ENCODE measurements around the gene CPNE1. TPM values are rescaled to one million over a fixed set of nuclear protein-coding genes. Genes with fewer than 3 reads are reported as not detected.

CPNE1 gene
- total RNA-seq, 2 donors from 2014 or later = 39.2 to 60.4 TPM

DNA sequence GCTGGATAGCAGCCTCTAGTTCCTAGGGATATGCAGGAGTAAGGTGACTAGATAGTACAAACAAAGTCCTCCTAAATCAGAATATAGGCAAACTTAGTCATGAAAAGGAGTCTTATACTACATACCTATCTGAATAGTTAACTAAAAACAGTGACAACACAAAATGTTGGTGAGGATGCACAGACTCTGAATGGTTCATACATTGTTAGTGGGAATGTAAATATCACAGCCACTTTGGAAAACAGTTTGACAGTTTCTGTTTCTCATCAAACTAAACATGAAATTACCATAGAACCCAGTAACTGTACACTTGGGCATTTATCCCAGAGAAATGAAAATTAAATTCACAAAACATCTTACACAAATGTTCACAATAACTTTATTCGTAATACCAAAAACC lies 17.3 kb upstream of the CPNE1 start:
- Histone ChIP-seq H3K4me1 (no peaks in the 10 kb centered on the region), H3K9me3 (no peaks in the 10 kb centered on the region), H3K36me3 (peaks cover 2% of the 10 kb centered on the region), H3K4me3 (no peak overlapping the region), H3K27me3 (no peaks in the 10 kb centered on the region), H3K27ac (no peak overlapping the region)
- TF ChIP-seq, protein P1, sequence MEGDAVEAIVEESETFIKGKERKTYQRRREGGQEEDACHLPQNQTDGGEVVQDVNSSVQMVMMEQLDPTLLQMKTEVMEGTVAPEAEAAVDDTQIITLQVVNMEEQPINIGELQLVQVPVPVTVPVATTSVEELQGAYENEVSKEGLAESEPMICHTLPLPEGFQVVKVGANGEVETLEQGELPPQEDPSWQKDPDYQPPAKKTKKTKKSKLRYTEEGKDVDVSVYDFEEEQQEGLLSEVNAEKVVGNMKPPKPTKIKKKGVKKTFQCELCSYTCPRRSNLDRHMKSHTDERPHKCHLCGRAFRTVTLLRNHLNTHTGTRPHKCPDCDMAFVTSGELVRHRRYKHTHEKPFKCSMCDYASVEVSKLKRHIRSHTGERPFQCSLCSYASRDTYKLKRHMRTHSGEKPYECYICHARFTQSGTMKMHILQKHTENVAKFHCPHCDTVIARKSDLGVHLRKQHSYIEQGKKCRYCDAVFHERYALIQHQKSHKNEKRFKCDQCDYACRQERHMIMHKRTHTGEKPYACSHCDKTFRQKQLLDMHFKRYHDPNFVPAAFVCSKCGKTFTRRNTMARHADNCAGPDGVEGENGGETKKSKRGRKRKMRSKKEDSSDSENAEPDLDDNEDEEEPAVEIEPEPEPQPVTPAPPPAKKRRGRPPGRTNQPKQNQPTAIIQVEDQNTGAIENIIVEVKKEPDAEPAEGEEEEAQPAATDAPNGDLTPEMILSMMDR (IDR thresholded peaks at IDR 0.05) = no peak
- no peak for DNase-seq (ENCODE audit: low spot score)

DNA sequence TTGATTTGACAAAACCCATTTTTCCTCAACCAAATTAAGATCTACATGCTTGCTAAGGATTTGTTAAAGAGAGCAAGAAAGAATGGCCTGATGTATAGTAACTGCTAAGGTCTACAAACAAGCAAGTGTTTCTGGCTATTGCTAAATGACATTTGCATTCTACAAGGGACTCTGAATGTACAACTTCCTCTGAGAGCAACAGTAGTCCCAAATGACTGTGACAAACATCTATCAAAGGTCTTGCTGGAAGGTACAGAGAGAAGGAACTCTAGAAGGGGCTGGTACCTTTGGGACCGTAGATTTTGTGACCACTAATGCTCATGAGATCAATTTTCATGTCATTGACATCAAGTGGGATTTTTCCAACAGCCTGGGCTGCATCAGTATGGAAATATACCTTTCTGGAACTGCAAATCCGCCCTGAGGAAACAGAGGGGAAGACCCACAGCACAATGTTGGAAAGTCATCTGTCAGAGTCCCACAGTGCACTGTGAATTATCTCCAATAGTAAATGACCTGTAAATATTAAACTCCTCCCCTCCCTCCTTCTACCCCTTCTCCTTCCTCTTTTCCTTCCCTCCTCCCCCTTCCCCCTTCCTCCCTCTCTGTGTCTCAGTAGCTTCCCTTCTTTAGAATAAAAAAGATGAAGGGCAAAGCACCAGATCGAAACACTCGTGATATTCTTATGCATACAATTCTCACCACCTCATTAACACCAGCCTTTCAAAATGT lies 15.9 kb upstream of the CPNE1 start:
- Histone ChIP-seq H3K27me3 (no peaks in the 10 kb centered on the region), H3K4me1 (no peaks in the 10 kb centered on the region), H3K9me3 (no peaks in the 10 kb centered on the region), H3K36me3 (no peaks in the 10 kb centered on the region), H3K27ac (no peak overlapping the region), H3K4me3 (no peak overlapping the region)
- TF ChIP-seq, protein P1 (IDR thresholded peaks at IDR 0.05) = no peak
- DNase-seq (ENCODE audit: low spot score) = peak; percentile 21

DNA sequence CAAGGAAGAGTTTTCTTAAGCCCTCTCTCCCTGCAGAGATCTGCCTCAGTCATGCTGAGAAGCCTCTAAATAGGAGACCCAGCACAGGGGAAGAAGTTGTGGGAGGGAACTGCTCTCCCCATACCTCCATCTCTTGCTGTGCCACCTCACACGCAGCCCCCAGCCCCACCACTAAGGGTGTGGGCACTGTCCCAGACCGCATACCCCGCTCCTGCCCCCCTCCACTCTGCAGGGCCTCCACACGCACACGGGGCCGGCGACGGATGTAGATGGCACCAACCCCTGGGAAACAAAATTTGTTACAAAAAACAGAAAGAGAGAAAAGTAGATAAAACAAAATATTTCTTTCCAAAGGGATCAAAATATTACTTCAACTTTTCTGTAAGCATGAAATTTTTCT lies 10.2 kb upstream of the CPNE1 start:
- Histone ChIP-seq H3K9me3 (no peaks in the 10 kb centered on the region), H3K27ac (no peak overlapping the region), H3K4me1 (no peaks in the 10 kb centered on the region), H3K4me3 (no peak overlapping the region), H3K27me3 (no peaks in the 10 kb centered on the region), H3K36me3 (peaks cover 38% of the 10 kb centered on the region)
- TF ChIP-seq, protein P1 (IDR thresholded peaks at IDR 0.05) = no peak
- DNase-seq (ENCODE audit: low spot score) = peak; percentile 13

- no peaks in the 10 kb centered on the region for H3K4me1 ChIP-seq
- H3K36me3 ChIP-seq = peaks cover 46% of the 10 kb centered on the region
- no peak overlapping the region for H3K4me3 ChIP-seq
- DNase-seq (ENCODE audit: low spot score) = no peak
- H3K9me3 ChIP-seq = no peaks in the 10 kb centered on the region
- H3K27ac ChIP-seq = no peak overlapping the region
- H3K27me3 ChIP-seq = no peaks in the 10 kb centered on the region
- TF ChIP-seq, protein P1 (IDR thresholded peaks at IDR 0.05) = no peak
These were observed 9.2 kb upstream of the CPNE1 start for GRCh38 chr20:35673884-35674283.

DNA sequence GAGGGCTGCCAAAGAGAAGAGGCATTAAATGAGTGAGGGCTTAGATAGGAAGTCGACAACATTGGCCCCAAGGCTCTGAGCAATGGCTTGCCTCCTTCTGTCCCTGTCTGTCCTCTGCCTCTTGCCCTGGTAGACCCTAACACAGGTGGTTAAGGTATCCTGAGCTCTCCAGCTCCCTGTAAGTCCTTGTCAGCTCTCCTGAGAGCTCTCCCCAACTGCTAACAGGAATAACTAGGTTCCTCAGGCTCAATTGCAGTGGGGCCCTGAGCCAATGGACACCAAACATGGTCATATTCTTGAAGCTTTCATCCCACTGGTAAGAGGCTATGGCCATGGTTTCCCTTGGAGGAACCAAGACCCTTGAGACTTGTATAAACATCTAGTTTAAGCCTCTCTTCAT lies 5.0 kb upstream of the CPNE1 start:
- Histone ChIP-seq H3K36me3 (peaks cover 53% of the 10 kb centered on the region), H3K27ac (no peak overlapping the region), H3K4me3 (no peak overlapping the region), H3K9me3 (no peaks in the 10 kb centered on the region), H3K4me1 (no peaks in the 10 kb centered on the region), H3K27me3 (no peaks in the 10 kb centered on the region)
- no peak for DNase-seq (ENCODE audit: low spot score)
- TF ChIP-seq, protein P1 (IDR thresholded peaks at IDR 0.05) = no peak

GRCh38 chr20:35669221-35669620 lies 4.5 kb upstream of the CPNE1 start:
- H3K4me3 ChIP-seq = no peak overlapping the region
- no peaks in the 10 kb centered on the region for H3K9me3 ChIP-seq
- H3K27ac ChIP-seq = no peak overlapping the region
- TF ChIP-seq, protein P1 (IDR thresholded peaks at IDR 0.05) = no peak
- no peaks in the 10 kb centered on the region for H3K27me3 ChIP-seq
- peaks cover 48% of the 10 kb centered on the region for H3K36me3 ChIP-seq
- no peak for DNase-seq (ENCODE audit: low spot score)
- H3K4me1 ChIP-seq = no peaks in the 10 kb centered on the region

Measured in right atrium auricular region (tissue), 2 donors.